Natural killer cell treated with Interleukin-12 subunit alpha and Interleukin-12 subunit beta and Interleukin-15 and Interleukin-18, amount 100 ng/mL, for 72 hours (primary cell): ENCODE measurements around the gene TMIE. TPM values are rescaled to one million over a fixed set of nuclear protein-coding genes. Genes with fewer than 3 reads are reported as not detected.
"Not testable (repeated sequence)": the region's sequence is repeated elsewhere in the genome, so short reads cannot be mapped to it uniquely, and the experiment has no call there.

Experiments
- ATAC-seq, 2 donors: fragments of 150-1000 bp; cut with Tn5 transposase in 1 of 2; sonication (Bioruptor Pico), chemical (Tn5 transposase) in 1 of 2; 2 replicates each; pipeline ENCODE4 v1.10.0; 2021
- DNase-seq: peaks from one replicate; pipeline ENCODE4 v3.0.0; 2022; ENCODE audit warnings: low spot score
- H3K27ac Mint-ChIP-seq, 2 donors: 1 replicate in 1 of 2; 2 replicates in 1 of 2; pipeline ENCODE4 v1.8.0; 2022; ENCODE audit warnings: mixed read lengths in 2 of 2, mild to moderate bottlenecking in 1 of 2, moderate library complexity in 1 of 2
- H3K27me3 Mint-ChIP-seq, 2 donors: 1 replicate in 1 of 2; 2 replicates in 1 of 2; pipeline ENCODE4 v1.8.0; 2022; ENCODE audit warnings: mixed read lengths in 2 of 2
- H3K36me3 Mint-ChIP-seq: one replicate; pipeline ENCODE4 v1.8.0; 2022; ENCODE audit warnings: mixed read lengths
- H3K4me1 Mint-ChIP-seq, 2 donors: 1 replicate in 1 of 2; 2 replicates in 1 of 2; pipeline ENCODE4 v1.8.0; 2022; ENCODE audit warnings: low read depth in 2 of 2, mixed read lengths in 2 of 2, mild to moderate bottlenecking in 1 of 2
- H3K4me3 Mint-ChIP-seq: one replicate; pipeline ENCODE4 v1.8.0; 2022; ENCODE audit warnings: mixed read lengths
- H3K9me3 Mint-ChIP-seq: 2 replicates; pipeline ENCODE4 v1.8.0; 2022; ENCODE audit warnings: mixed read lengths
- total RNA-seq, 2 donors: library from RNA; stranded (reverse); gene quantifications; one replicate each; pipeline ENCODE4 v1.2.3, GENCODE V29; 2022

TMIE gene
- total RNA-seq, 2 donors from 2014 or later = not detected

GRCh38 chr3:46749129-46749528 is 47.9 kb downstream of the TMIE start:
- Mint-ChIP-seq H3K27ac (no peak overlapping the region), H3K4me1 (no peaks in the 10 kb centered on the region), H3K27me3 (no peaks in the 10 kb centered on the region), H3K9me3 (no peaks in the 10 kb centered on the region), H3K36me3 (no peaks in the 10 kb centered on the region), H3K4me3 (no peak overlapping the region)
- DNase-seq (no peak), ATAC-seq (no peak)

- Mint-ChIP-seq H3K36me3 (no peaks in the 10 kb centered on the region), H3K4me3 (no peak overlapping the region)
Measured at GRCh38 chr3:46750555-46751038, 49.4 kb downstream of the TMIE start.

GRCh38 chr3:46753127-46753526 is 51.9 kb downstream of the TMIE start:
- not testable (repeated sequence) for H3K4me3 Mint-ChIP-seq, H3K4me1 Mint-ChIP-seq, H3K9me3 Mint-ChIP-seq, H3K36me3 Mint-ChIP-seq, H3K27me3 Mint-ChIP-seq, DNase-seq, H3K27ac Mint-ChIP-seq
- peak; percentile 6 to 46 for ATAC-seq

More at GRCh38 chr3:46750555-46751038, 49.4 kb downstream of the TMIE start:
- DNase-seq (no peak), ATAC-seq (peak in 1 of 2 donors; percentile 25)
- no peaks in the 10 kb centered on the region for H3K4me1 Mint-ChIP-seq
- no peaks in the 10 kb centered on the region for H3K9me3 Mint-ChIP-seq
- H3K27ac Mint-ChIP-seq = no peak overlapping the region
- H3K27me3 Mint-ChIP-seq = no peaks in the 10 kb centered on the region

GRCh38 chr3:46755646-46756045 is 54.5 kb downstream of the TMIE start:
- Mint-ChIP-seq H3K36me3 (no peaks in the 10 kb centered on the region), H3K4me3 (no peak overlapping the region), H3K27me3 (peaks cover 0 to 3% of the 10 kb centered on the region in 2 donors), H3K27ac (no peak overlapping the region), H3K9me3 (no peaks in the 10 kb centered on the region), H3K4me1 (no peaks in the 10 kb centered on the region)
- DNase-seq (no peak), ATAC-seq (no peak)

GRCh38 chr3:46756642-46757041 is 55.5 kb downstream of the TMIE start:
- peaks cover 0 to 3% of the 10 kb centered on the region in 2 donors for H3K27me3 Mint-ChIP-seq
- DNase-seq (no peak), ATAC-seq (no peak)
- no peak overlapping the region for H3K27ac Mint-ChIP-seq
- no peak overlapping the region for H3K4me3 Mint-ChIP-seq
- H3K9me3 Mint-ChIP-seq = no peaks in the 10 kb centered on the region
- H3K36me3 Mint-ChIP-seq = no peaks in the 10 kb centered on the region
- H3K4me1 Mint-ChIP-seq = no peaks in the 10 kb centered on the region

- DNase-seq = no peak
- Mint-ChIP-seq H3K27ac (no peak overlapping the region), H3K4me1 (no peaks in the 10 kb centered on the region), H3K4me3 (no peak overlapping the region), H3K9me3 (no peaks in the 10 kb centered on the region), H3K36me3 (peaks cover 12% of the 10 kb centered on the region), H3K27me3 (peaks cover 16 to 20% of the 10 kb centered on the region in 2 donors)
- no peak for ATAC-seq
Measured at GRCh38 chr3:46759239-46760167, 58.3 kb downstream of the TMIE start.

Other genes with a start within 250 kb of the TMIE start
- under 1 TPM in 1 of 2 donors, not detected in 1; 0.20 TPM for gene LTF, start 236.5 kb upstream of the TMIE start, total RNA-seq
- not detected for gene RTP3, start 203.4 kb upstream of the TMIE start, total RNA-seq
- not detected for gene LRRC2, start 135.1 kb upstream of the TMIE start, total RNA-seq
- gene FAM240A, start 88.9 kb upstream of the TMIE start, total RNA-seq = not detected
- under 1 TPM in 1 of 2 donors, not detected in 1; 0.11 TPM for gene ALS2CL, start 7.7 kb upstream of the TMIE start, total RNA-seq
- not detected for gene PRSS50, start 16.5 kb downstream of the TMIE start, total RNA-seq
- not detected for gene MYL3, start 162.1 kb downstream of the TMIE start, total RNA-seq
- gene PTH1R, start 176.3 kb downstream of the TMIE start, total RNA-seq = not detected